Naive B cell (primary cell): ENCODE results near the gene SSUH2. TPM values are rescaled to one million over a fixed set of nuclear protein-coding genes. Genes with fewer than 3 reads are reported as not detected.
"Not testable (repeated sequence)": the region's sequence is repeated elsewhere in the genome, so short reads cannot be mapped to it uniquely, and the experiment has no call there.

Experiments used
- ATAC-seq, 2 donors: fragments of 150-1000 bp; cut with Tn5 transposase; 2 replicates each; pipeline ENCODE4 v1.10.0; 2021; ENCODE audit warnings: low read depth in 2 of 2, mild to moderate bottlenecking in 2 of 2, moderate library complexity in 2 of 2
- DNase-seq: peaks from one replicate; pipeline ENCODE4 v3.0.0; 2022
- H3K27ac Mint-ChIP-seq, 6 donors: one replicate each; pipeline ENCODE4 v1.8.0; 2020 to 2022; ENCODE audit warnings: mild to moderate bottlenecking in 6 of 6, mixed read lengths in 6 of 6, moderate library complexity in 5 of 6, inconsistent platforms in 2 of 6
- H3K27me3 Mint-ChIP-seq, 3 donors: one replicate each; pipeline ENCODE4 v1.8.0; 2021 to 2022; ENCODE audit warnings: mixed read lengths in 3 of 3, mild to moderate bottlenecking in 1 of 3
- H3K36me3 Mint-ChIP-seq, 2 donors: one replicate each; pipeline ENCODE4 v1.8.0; 2020 to 2022; ENCODE audit warnings: mixed read lengths in 2 of 2, inconsistent platforms in 1 of 2, mild to moderate bottlenecking in 1 of 2
- H3K4me1 Mint-ChIP-seq, 3 donors: one replicate each; pipeline ENCODE4 v1.8.0; 2020 to 2022; ENCODE audit warnings: mixed read lengths in 3 of 3, inconsistent platforms in 1 of 3, mild to moderate bottlenecking in 1 of 3, moderate library complexity in 1 of 3
- H3K4me3 Mint-ChIP-seq, 8 donors: one replicate each; pipeline ENCODE4 v1.8.0; 2020 to 2022; ENCODE audit warnings: mild to moderate bottlenecking in 8 of 8, mixed read lengths in 8 of 8, moderate library complexity in 8 of 8, inconsistent platforms in 2 of 8
- H3K9me3 Mint-ChIP-seq, 7 donors: one replicate each; pipeline ENCODE4 v1.8.0; 2020 to 2022; ENCODE audit warnings: mixed read lengths in 7 of 7, mild to moderate bottlenecking in 5 of 7, inconsistent platforms in 2 of 7, moderate library complexity in 1 of 7
- polyA plus RNA-seq, 6 donors: library from polyadenylated mRNA; unstranded; fragments of 300-500 nt; fragmentation: Illumina TruSeq; gene quantifications; one replicate each; pipeline ENCODE4 v1.2.3, GENCODE V29; 2021; ENCODE audit warnings: low read depth in 6 of 6

The SSUH2 gene
- polyA plus RNA-seq, result not detected

GRCh38 chr3:8644748-8645390 is at the start of gene SSUH2:
SSUH2 (minus strand) TSS chr3:8644798; CDS start chr3:8644758, 40 bp downstream.
- Mint-ChIP-seq H3K27ac (peak within 1 kb of the TSS in 2 of 6 donors; percentile 9 to 29), H3K4me3 (no peak within 1 kb of the TSS)

GRCh38 chr3:8691295-8691694 is 46.7 kb upstream of the SSUH2 start:
- not testable (repeated sequence) for H3K4me1 Mint-ChIP-seq, H3K4me3 Mint-ChIP-seq, DNase-seq, H3K27ac Mint-ChIP-seq, ATAC-seq, H3K9me3 Mint-ChIP-seq, H3K27me3 Mint-ChIP-seq, H3K36me3 Mint-ChIP-seq

More at GRCh38 chr3:8644748-8645390, at the start of gene SSUH2:
- Mint-ChIP-seq H3K27me3 (peaks cover 0 to 16% (median 6%) of the 10 kb centered on the region in 3 donors), H3K9me3 (no peaks in the 10 kb centered on the region), H3K36me3 (no peaks in the 10 kb centered on the region), H3K4me1 (peaks cover 0 to 4% (median 0%) of the 10 kb centered on the region in 3 donors)
- DNase-seq (no peak), ATAC-seq (no peak)

DNA sequence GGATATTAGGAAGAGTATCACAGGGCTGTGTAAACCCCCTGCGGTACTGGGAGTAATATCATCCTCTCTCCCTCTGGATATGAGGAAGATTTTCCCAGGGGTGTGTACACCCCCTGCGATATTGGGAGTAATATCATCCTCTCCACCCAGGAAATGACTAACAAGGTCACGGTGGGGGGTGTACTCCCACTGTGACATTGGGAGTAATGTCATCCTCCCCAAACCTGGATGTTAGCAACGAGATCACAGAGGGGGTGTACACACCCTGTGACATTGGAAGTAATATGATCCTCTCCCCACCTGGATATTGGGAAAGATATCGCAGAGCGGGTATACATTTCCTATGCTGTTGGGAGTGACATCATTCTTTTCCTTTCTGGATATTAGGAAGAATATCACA is 40.4 kb upstream of the SSUH2 start:
- not testable (repeated sequence) for DNase-seq, H3K27ac Mint-ChIP-seq, ATAC-seq, H3K4me1 Mint-ChIP-seq, H3K4me3 Mint-ChIP-seq, H3K9me3 Mint-ChIP-seq, H3K36me3 Mint-ChIP-seq
- H3K27me3 Mint-ChIP-seq, result peaks cover 7 to 35% (median 11%) of the 10 kb centered on the region in 3 donors

DNA sequence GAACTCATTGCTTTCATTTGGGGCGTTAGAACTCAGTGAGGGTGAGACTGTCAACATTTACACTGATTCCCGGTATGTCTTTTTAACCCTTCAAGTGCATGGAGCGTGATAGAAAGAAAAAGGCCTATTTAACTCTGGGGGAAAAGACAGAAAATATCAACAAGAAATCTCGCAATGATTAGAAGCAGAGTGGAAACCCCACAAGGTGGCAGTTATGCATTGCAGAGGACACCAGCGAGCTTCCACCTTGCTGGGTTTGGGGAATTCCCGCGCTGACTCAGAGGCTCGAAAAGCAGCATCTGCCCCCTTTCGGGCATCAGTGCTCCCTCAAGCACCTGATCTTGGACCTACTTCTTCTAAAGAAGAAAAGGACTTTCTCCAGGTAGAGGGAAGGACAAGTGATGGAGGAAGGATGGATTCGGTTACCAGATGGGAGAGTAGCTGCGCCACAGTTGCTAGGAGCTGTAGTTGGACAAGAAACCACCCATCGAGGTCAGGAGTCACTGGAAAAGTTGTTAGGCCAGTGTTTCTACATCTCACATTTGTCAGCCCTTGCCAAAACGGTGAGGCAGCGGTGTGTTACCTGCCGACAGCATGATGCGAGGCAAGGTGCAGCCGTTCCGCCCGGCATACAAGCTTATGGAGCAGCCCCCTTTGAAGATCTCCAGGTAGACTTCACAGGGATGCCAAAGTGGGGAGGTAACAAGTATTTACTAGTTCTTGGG is 38.4 kb upstream of the SSUH2 start:
- not testable (repeated sequence) for DNase-seq, ATAC-seq, H3K4me1 Mint-ChIP-seq, H3K9me3 Mint-ChIP-seq, H3K36me3 Mint-ChIP-seq
- peak overlapping the region in 1 of 8 donors; percentile 17 for H3K4me3 Mint-ChIP-seq
- H3K27ac Mint-ChIP-seq, result peak overlapping the region in 1 of 6 donors; percentile 22
- H3K27me3 Mint-ChIP-seq, result peaks cover 6 to 30% (median 10%) of the 10 kb centered on the region in 3 donors

DNA sequence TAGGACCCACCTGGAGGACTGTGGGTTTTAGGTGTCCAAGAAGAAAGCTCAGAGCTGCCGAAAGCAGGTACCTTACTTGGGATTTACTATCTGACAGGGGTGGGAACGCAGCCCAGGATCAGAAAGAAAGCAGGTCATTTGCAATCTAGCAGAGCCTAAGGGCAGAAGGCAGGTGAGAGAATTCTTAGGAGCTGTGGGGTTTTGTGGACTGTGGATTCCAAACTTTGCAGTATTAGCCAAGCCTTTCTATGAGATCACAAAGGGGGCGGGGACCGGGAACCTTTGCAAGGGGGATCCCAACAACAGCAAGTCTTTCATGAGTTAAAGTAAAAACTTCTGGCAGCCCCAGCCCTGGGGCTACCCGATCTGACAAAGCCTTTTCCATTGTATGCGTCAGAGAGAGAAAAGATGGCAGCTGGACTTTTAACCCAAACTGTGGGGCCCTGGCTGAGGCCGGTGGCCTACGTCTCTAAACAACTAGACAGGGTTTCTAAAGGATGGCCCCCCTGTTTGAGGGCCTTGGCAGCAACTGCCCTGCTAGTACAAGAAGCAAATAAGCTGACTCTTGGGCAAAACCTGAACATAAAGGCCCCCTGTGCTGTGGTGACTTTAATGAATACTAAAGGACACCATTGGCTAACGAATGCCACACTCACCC is 37.4 kb upstream of the SSUH2 start:
- H3K9me3 Mint-ChIP-seq, H3K4me3 Mint-ChIP-seq, H3K4me1 Mint-ChIP-seq, ATAC-seq, DNase-seq, H3K27ac Mint-ChIP-seq, H3K36me3 Mint-ChIP-seq: not testable (repeated sequence)
- peaks cover 9 to 30% (median 10%) of the 10 kb centered on the region in 3 donors for H3K27me3 Mint-ChIP-seq

DNA sequence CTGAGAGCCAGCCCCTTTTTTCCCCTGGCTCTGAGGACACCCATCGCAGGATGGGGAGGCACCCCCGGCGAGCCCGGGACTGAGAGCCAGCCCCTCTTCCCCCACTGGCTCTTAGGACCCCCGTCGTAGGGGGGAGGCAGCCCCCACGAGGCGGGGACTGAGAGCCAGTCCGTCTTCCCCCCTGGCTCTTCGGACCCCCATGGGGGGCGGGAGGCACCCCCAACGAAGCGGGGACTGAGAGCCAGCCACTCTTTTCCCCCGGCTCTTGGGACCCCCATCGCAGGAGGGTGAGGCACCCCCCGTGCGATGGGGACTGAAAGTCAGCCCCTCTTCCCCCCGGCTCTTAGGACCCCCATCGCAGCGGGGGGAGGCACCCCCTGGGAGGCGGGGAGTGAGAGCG is 36.8 kb upstream of the SSUH2 start:
- ATAC-seq, result no peak
- H3K9me3 Mint-ChIP-seq, result no peaks in the 10 kb centered on the region
- no peaks in the 10 kb centered on the region for H3K36me3 Mint-ChIP-seq
- DNase-seq, result no peak
- no peak overlapping the region for H3K4me3 Mint-ChIP-seq
- peaks cover 0 to 8% (median 0%) of the 10 kb centered on the region in 3 donors for H3K4me1 Mint-ChIP-seq
- H3K27me3 Mint-ChIP-seq, result peaks cover 9 to 30% (median 10%) of the 10 kb centered on the region in 3 donors
- H3K27ac Mint-ChIP-seq, result no peak overlapping the region

DNA sequence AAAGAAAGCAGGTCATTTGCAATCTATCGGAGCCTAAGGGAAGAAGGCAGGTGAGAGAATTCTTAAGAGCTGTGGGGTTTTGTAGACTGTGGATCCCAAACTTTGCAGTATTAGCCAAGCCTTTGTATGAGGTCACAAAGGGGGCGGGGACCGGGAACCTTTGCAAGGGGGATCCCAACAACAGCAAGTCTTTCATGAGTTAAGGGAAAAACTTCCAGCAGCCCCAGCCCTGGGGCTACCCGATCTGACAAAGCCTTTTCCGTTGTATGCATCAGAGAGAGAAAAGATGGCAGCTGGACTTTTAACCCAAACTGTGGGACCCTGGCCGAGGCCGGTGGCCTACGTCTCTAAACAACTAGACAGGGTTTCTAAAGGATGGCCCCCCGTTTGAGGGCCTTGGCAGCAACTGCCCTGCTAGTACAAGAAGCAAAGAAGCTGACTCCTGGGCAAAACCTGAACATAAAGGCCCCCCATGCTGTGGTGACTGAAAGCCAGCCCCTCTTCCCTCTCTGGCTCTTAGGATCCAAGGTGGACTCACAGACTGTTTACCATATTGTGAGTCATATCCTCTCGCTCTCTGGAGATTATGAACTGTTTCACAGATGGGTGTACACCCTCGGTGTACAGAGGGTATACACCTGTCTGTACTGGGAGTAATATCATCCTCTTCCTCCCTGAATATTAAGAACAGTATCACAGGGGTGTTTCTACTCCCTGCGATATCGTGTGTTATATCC is 35.4 kb upstream of the SSUH2 start:
- not testable (repeated sequence) for H3K9me3 Mint-ChIP-seq, DNase-seq, H3K4me1 Mint-ChIP-seq, ATAC-seq, H3K36me3 Mint-ChIP-seq
- peaks cover 5 to 30% (median 10%) of the 10 kb centered on the region in 3 donors for H3K27me3 Mint-ChIP-seq
- peak overlapping the region in 3 of 6 donors; percentile 42 to 58 (median 54) for H3K27ac Mint-ChIP-seq
- H3K4me3 Mint-ChIP-seq, result peak overlapping the region in 1 of 8 donors; percentile 25

DNA sequence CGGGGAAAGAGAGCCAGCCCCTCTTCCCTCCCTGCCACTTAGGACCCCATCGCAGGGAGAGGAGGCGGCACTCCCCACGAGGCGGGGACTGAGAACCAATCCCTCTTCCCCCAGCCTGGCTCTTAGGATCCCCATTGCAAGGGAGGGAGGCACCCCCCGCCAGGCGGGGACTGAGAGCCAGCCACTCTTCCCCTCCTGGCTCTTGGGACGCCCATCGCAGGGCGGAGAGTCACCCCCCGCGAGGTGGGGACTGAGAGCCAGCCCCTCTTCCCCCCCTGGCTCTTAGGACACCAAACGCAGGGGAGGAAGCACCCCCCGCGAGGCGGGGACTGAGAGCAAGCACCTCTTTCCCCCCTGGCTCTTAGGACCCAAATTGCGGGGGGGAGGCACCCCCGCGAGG is 34.2 kb upstream of the SSUH2 start:
- ATAC-seq, result no peak
- H3K27me3 Mint-ChIP-seq, result peaks cover 5 to 24% (median 10%) of the 10 kb centered on the region in 3 donors
- H3K4me1 Mint-ChIP-seq, result peaks cover 0 to 8% (median 0%) of the 10 kb centered on the region in 3 donors
- no peak overlapping the region for H3K4me3 Mint-ChIP-seq
- no peak overlapping the region for H3K27ac Mint-ChIP-seq
- H3K36me3 Mint-ChIP-seq, result no peaks in the 10 kb centered on the region
- no peak for DNase-seq
- no peaks in the 10 kb centered on the region for H3K9me3 Mint-ChIP-seq

GRCh38 chr3:8677258-8677657 is 32.7 kb upstream of the SSUH2 start:
- not testable (repeated sequence) for ATAC-seq, H3K4me1 Mint-ChIP-seq, H3K27ac Mint-ChIP-seq, H3K4me3 Mint-ChIP-seq, H3K9me3 Mint-ChIP-seq, H3K36me3 Mint-ChIP-seq, DNase-seq
- H3K27me3 Mint-ChIP-seq, result peaks cover 5 to 16% (median 10%) of the 10 kb centered on the region in 3 donors

GRCh38 chr3:8675591-8675990 is 31.0 kb upstream of the SSUH2 start:
- H3K4me3 Mint-ChIP-seq, H3K4me1 Mint-ChIP-seq, H3K9me3 Mint-ChIP-seq, ATAC-seq, H3K36me3 Mint-ChIP-seq, H3K27me3 Mint-ChIP-seq, H3K27ac Mint-ChIP-seq, DNase-seq: not testable (repeated sequence)

DNA sequence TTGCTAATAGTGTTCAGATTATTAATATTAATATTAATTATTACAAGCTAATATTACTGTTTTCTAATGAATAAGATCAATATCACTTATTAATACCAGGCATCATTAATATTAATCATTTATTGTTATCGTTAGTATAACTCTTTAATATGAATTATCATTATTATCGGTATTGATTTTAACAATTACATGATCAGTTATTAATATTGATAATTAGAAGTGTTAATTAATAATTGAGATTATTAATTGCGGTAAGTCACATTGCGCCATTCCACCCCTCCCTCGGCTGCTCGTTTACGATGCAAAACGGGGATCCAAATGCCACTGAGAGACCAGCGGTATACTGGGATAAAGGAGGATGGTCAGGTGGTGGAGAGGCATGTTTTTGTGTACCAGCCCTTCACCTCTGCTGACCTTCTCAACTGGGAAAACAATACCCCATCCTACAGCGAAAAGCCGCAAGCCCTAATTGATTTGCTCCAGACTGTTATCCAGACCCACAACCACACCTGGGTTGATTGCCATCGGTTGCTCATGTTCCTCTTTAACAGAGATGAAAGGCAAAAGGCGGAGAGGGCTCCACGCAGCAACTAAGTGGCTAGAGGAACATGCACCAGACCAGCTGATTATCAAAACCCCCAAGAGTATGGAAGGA is 28.6 kb upstream of the SSUH2 start:
- peaks cover 0 to 2% (median 0%) of the 10 kb centered on the region in 3 donors for H3K4me1 Mint-ChIP-seq
- no peaks in the 10 kb centered on the region for H3K36me3 Mint-ChIP-seq
- H3K4me3 Mint-ChIP-seq, result no peak overlapping the region

DNA sequence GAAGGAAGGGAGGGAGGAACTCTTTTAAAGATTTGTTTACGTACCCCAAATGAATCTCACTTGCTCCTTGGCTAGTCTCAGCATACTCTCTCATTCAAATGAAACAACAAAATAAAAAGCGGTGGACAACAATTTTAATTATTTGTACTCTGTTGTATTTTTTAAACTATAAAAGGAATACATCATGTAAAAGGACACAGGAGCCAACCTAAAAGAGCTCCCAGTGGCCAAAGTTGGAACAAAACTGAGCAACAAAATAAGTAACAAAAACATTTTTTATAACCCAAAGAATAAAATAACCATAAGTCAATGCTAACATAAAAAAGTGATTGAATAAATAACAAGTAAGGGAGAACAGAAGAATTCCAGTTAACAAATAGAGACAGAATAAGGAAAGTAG is 24.4 kb upstream of the SSUH2 start:
- H3K27me3 Mint-ChIP-seq, result peaks cover 0 to 8% (median 0%) of the 10 kb centered on the region in 3 donors
- no peak overlapping the region for H3K27ac Mint-ChIP-seq
- H3K36me3 Mint-ChIP-seq, result no peaks in the 10 kb centered on the region
- peaks cover 0 to 8% (median 4%) of the 10 kb centered on the region in 7 donors for H3K9me3 Mint-ChIP-seq
- DNase-seq (no peak), ATAC-seq (no peak)
- peaks cover 13 to 35% (median 16%) of the 10 kb centered on the region in 3 donors for H3K4me1 Mint-ChIP-seq
- no peak overlapping the region for H3K4me3 Mint-ChIP-seq

More for the DNA sequence above, 28.6 kb upstream of the SSUH2 start:
- DNase-seq (no peak), ATAC-seq (no peak)
- peaks cover 0 to 8% (median 5%) of the 10 kb centered on the region in 3 donors for H3K27me3 Mint-ChIP-seq
- peaks cover 0 to 8% (median 4%) of the 10 kb centered on the region in 7 donors for H3K9me3 Mint-ChIP-seq
- no peak overlapping the region for H3K27ac Mint-ChIP-seq
